Measurements from ENCODE around the gene TRAF2.

The TRAF2 gene

GRCh38 chr9:136949817-136950655 is 63.7 kb downstream of the TRAF2 start:
- DNase-seq (ENCODE audit: low read depth in 2 of 2) = peak; percentile 91 to 95

- no peak for DNase-seq (ENCODE audit: low read depth in 2 of 2)
Measured at GRCh38 chr9:136950656-136951276, 64.5 kb downstream of the TRAF2 start.

- DNase-seq (ENCODE audit: low read depth in 2 of 2) = no peak
Measured at GRCh38 chr9:136951541-136952320, 65.4 kb downstream of the TRAF2 start, which contains the start of gene LCN12. Gene LCN12 (plus strand): TSS chr9:136952273. CDS start chr9:136952328, 55 bp downstream.

GRCh38 chr9:136952321-136952850 is 66.1 kb downstream of the TRAF2 start:
- no peak for DNase-seq (ENCODE audit: low read depth in 2 of 2)

GRCh38 chr9:136952876-136953770 is 66.8 kb downstream of the TRAF2 start:
- no peak for DNase-seq (ENCODE audit: low read depth in 2 of 2)

GRCh38 chr9:136953771-136954269 is 67.5 kb downstream of the TRAF2 start:
- no peak for DNase-seq (ENCODE audit: low read depth in 2 of 2)

GRCh38 chr9:136954270-136955083 is 68.2 kb downstream of the TRAF2 start:
- no peak for DNase-seq (ENCODE audit: low read depth in 2 of 2)

GRCh38 chr9:136955202-136955942 is 69.1 kb downstream of the TRAF2 start:
- DNase-seq (ENCODE audit: low read depth in 2 of 2) = no peak

GRCh38 chr9:136955943-136956335 is 69.6 kb downstream of the TRAF2 start:
- no peak for DNase-seq (ENCODE audit: low read depth in 2 of 2)

GRCh38 chr9:136956604-136957003 is 70.3 kb downstream of the TRAF2 start:
- DNase-seq (ENCODE audit: low read depth in 2 of 2) = no peak

- no peak for DNase-seq (ENCODE audit: low read depth in 2 of 2)
Measured at GRCh38 chr9:136957461-136957860, 71.1 kb downstream of the TRAF2 start.

GRCh38 chr9:136957901-136958300 is 71.6 kb downstream of the TRAF2 start:
- DNase-seq (ENCODE audit: low read depth in 2 of 2) = no peak

- no peak for DNase-seq (ENCODE audit: low read depth in 2 of 2)
Measured at GRCh38 chr9:136958473-136958872, 72.2 kb downstream of the TRAF2 start.

GRCh38 chr9:136958898-136959850 is 72.9 kb downstream of the TRAF2 start:
- no peak for DNase-seq (ENCODE audit: low read depth in 2 of 2)

GRCh38 chr9:136960212-136960937 is 74.1 kb downstream of the TRAF2 start:
- no peak for DNase-seq (ENCODE audit: low read depth in 2 of 2)

GRCh38 chr9:136960938-136961275 is 74.6 kb downstream of the TRAF2 start:
- DNase-seq (ENCODE audit: low read depth in 2 of 2) = no peak

- DNase-seq (ENCODE audit: low read depth in 2 of 2) = no peak
Measured at GRCh38 chr9:136961279-136962065, 75.2 kb downstream of the TRAF2 start.
